Tibial nerve (tissue), 3 donors: ENCODE data around the gene ARHGEF28.

Experiments used
- CTCF ChIP-seq, 5 experiments: fragments of 200-600 bp in 3 of 5; fragments of 450-650 bp in 2 of 5; sonication (generic) in 3 of 5; IDR thresholded peaks; one replicate each; pipeline ENCODE4 v1.5.1; 2016 to 2019; ENCODE audit warnings: antibody characterized with exemption in 5 of 5, mild to moderate bottlenecking in 3 of 5, moderate library complexity in 2 of 5
- POLR2A ChIP-seq, 2 donors: fragments of 450-650 bp; IDR thresholded peaks; one replicate each; pipeline ENCODE4 v1.6.1; 2017; ENCODE audit warnings: antibody characterized with exemption in 2 of 2, mild to moderate bottlenecking in 2 of 2, moderate library complexity in 2 of 2

GRCh38 chr5:73890569-73890968 lies 264.6 kb downstream of the ARHGEF28 start:
- no peak for TF ChIP-seq CTCF (IDR thresholded peaks at IDR 0.05)
- TF ChIP-seq POLR2A (IDR thresholded peaks at IDR 0.05): no peak
